ENCODE data around the gene BAZ2A. TPM values are rescaled to one million over a fixed set of nuclear protein-coding genes. Genes with fewer than 3 reads are reported as not detected.
A peak's percentile ranks its signal among the peaks of the same experiment; 100 is the strongest.

The BAZ2A gene
- total RNA-seq, 1 donor = 49.6 TPM

DNA sequence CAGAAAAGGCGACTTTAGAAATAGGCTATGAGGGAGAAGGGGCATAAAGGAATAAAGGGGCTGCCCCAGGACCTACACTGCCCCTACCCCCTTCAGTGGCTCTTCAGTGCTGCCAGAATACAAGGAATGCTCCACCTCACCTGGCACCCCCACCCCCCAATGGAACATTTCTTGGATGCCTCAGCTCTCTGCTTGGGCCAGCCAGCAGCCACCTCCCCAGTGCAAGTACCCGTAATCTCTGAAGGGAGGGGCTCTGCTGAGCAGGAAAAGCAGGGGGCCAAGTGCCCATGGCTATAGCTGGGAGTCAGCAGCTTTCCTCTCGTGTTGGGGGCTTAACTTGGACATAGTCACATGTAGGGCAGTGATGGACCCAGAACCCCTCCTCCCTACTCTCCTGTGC is 33.3 kb downstream of the BAZ2A start:
- no peaks in the 10 kb centered on the region for H3K27me3 ChIP-seq (ENCODE audit: insufficient read depth, low read length)
- no peak overlapping the region for H3K4me3 ChIP-seq (ENCODE audit: insufficient read depth, low read length)
- H3K4me1 ChIP-seq (ENCODE audit: insufficient read depth, low read length) = peaks cover 19% of the 10 kb centered on the region
- no peak for DNase-seq (ENCODE audit: insufficient read length, low spot score, missing footprints)
- peaks cover 70% of the 10 kb centered on the region for H3K36me3 ChIP-seq (ENCODE audit: insufficient read depth, low read length)
- H3K9me3 ChIP-seq (ENCODE audit: low read depth, low read length) = no peaks in the 10 kb centered on the region
- no peak overlapping the region for H3K27ac ChIP-seq (ENCODE audit: low read depth, low read length)
- no peaks in the 10 kb centered on the region for H3K79me2 ChIP-seq (ENCODE audit: insufficient read depth, low read length)
- H3K4me2 ChIP-seq (ENCODE audit: insufficient read depth, low read length) = no peak overlapping the region
- no peak overlapping the region for H2AFZ ChIP-seq (ENCODE audit: low read length)
- no peaks in the 10 kb centered on the region for H4K20me1 ChIP-seq (ENCODE audit: insufficient read depth, low read length)
- TF ChIP-seq, protein P1, sequence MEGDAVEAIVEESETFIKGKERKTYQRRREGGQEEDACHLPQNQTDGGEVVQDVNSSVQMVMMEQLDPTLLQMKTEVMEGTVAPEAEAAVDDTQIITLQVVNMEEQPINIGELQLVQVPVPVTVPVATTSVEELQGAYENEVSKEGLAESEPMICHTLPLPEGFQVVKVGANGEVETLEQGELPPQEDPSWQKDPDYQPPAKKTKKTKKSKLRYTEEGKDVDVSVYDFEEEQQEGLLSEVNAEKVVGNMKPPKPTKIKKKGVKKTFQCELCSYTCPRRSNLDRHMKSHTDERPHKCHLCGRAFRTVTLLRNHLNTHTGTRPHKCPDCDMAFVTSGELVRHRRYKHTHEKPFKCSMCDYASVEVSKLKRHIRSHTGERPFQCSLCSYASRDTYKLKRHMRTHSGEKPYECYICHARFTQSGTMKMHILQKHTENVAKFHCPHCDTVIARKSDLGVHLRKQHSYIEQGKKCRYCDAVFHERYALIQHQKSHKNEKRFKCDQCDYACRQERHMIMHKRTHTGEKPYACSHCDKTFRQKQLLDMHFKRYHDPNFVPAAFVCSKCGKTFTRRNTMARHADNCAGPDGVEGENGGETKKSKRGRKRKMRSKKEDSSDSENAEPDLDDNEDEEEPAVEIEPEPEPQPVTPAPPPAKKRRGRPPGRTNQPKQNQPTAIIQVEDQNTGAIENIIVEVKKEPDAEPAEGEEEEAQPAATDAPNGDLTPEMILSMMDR (IDR thresholded peaks at IDR 0.05; ENCODE audit: extremely low read depth, low read depth, low read length) = no peak

DNA sequence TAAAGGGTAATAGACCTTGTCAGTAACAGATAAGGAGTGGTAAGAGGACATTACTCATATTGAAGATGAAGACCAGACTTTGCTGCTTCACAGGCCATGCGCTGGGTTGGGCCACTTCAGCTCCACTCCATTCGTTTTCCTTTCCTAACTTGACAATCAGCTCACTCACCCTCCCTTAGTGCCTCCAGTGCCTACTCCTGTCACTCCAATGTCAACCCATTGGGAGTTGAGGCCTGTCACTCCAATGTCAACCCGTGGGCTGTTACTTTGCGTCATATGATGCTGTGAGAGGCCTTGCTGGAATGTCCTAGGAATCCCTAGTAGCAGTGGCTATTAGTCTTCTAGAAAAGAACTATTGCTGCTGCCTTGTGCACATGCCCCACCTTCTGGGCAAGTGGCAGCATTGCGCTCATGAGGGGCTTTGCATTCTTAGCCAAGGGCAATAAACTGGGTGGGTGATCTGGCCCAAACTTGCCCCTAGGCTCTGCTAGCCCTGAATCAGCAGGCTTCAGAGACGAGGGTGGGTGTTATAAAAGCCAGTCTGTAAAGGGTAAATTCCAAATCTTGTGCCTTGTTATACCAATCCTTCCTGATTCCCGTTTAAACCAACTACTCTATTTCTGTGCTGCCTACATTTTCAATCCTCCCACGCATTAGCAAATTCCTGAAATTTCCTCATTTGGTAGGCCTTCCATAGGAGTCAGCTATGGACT is 36.1 kb downstream of the BAZ2A start:
- peak; percentile 96 for DNase-seq (ENCODE audit: insufficient read length, low spot score, missing footprints)
- Histone ChIP-seq H3K27ac (ENCODE audit: low read depth, low read length) (peak overlapping the region; percentile 75), H3K79me2 (ENCODE audit: insufficient read depth, low read length) (no peaks in the 10 kb centered on the region), H3K36me3 (ENCODE audit: insufficient read depth, low read length) (peaks cover 54% of the 10 kb centered on the region), H3K4me2 (ENCODE audit: insufficient read depth, low read length) (peak overlapping the region; percentile 45), H3K4me3 (ENCODE audit: insufficient read depth, low read length) (no peak overlapping the region), H3K27me3 (ENCODE audit: insufficient read depth, low read length) (no peaks in the 10 kb centered on the region), H4K20me1 (ENCODE audit: insufficient read depth, low read length) (no peaks in the 10 kb centered on the region), H2AFZ (ENCODE audit: low read length) (no peak overlapping the region), H3K9me3 (ENCODE audit: low read depth, low read length) (no peaks in the 10 kb centered on the region), H3K4me1 (ENCODE audit: insufficient read depth, low read length) (peaks cover 19% of the 10 kb centered on the region)
- TF ChIP-seq, protein P1 (IDR thresholded peaks at IDR 0.05; ENCODE audit: extremely low read depth, low read depth, low read length) = peak; percentile 97

DNA sequence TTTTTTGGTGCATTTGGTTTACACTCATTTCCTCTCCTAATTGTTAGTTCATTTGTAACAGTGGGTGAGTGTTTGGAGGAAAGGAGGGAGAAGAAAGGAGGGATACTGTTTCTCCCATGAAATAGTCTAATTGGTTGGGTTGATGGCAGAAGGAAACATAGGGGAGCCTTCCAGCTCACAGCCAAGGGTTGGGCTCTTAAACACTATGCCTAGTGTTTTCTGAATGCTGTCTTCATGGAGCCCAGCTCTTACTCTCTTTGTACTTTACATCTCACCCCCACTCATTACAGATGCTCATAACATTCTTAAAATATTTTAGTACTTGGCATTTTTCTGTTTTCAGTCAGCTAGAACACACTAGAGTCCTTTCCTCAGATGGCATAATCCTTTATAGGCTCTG is 38.2 kb downstream of the BAZ2A start:
- H3K9me3 ChIP-seq (ENCODE audit: low read depth, low read length) = no peaks in the 10 kb centered on the region
- no peak overlapping the region for H3K4me2 ChIP-seq (ENCODE audit: insufficient read depth, low read length)
- H2AFZ ChIP-seq (ENCODE audit: low read length) = no peak overlapping the region
- H3K4me1 ChIP-seq (ENCODE audit: insufficient read depth, low read length) = peaks cover 19% of the 10 kb centered on the region
- H3K27me3 ChIP-seq (ENCODE audit: insufficient read depth, low read length) = no peaks in the 10 kb centered on the region
- no peak overlapping the region for H3K4me3 ChIP-seq (ENCODE audit: insufficient read depth, low read length)
- TF ChIP-seq, protein P1 (IDR thresholded peaks at IDR 0.05; ENCODE audit: extremely low read depth, low read depth, low read length) = no peak
- H4K20me1 ChIP-seq (ENCODE audit: insufficient read depth, low read length) = no peaks in the 10 kb centered on the region
- DNase-seq (ENCODE audit: insufficient read length, low spot score, missing footprints) = no peak
- H3K36me3 ChIP-seq (ENCODE audit: insufficient read depth, low read length) = peaks cover 54% of the 10 kb centered on the region
- H3K79me2 ChIP-seq (ENCODE audit: insufficient read depth, low read length) = no peaks in the 10 kb centered on the region
- no peak overlapping the region for H3K27ac ChIP-seq (ENCODE audit: low read depth, low read length)

DNA sequence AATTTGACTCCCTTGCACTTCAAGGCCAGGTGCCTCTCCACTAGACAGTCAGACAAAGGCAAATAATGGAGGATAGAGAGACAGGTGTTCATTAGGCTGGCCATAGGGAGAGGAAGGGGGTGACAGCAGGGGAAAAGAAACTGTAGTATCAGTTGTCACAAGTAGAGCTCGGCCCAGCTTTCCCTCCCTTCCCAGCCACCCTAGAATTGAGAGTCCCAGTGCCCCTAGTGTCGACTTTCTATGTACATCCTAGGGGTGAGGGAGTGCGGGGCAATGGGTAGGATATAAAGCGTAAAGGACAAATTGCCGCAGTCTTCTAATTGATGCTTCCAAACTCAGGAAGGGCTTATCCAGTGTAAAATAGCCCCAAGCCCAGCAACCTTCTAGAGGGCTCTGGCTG is 39.0 kb downstream of the BAZ2A start:
- no peak overlapping the region for H3K27ac ChIP-seq (ENCODE audit: low read depth, low read length)
- H3K27me3 ChIP-seq (ENCODE audit: insufficient read depth, low read length) = no peaks in the 10 kb centered on the region
- TF ChIP-seq, protein P1 (IDR thresholded peaks at IDR 0.05; ENCODE audit: extremely low read depth, low read depth, low read length) = no peak
- no peak for DNase-seq (ENCODE audit: insufficient read length, low spot score, missing footprints)
- H3K36me3 ChIP-seq (ENCODE audit: insufficient read depth, low read length) = peaks cover 49% of the 10 kb centered on the region
- H3K9me3 ChIP-seq (ENCODE audit: low read depth, low read length) = no peaks in the 10 kb centered on the region
- H3K4me3 ChIP-seq (ENCODE audit: insufficient read depth, low read length) = no peak overlapping the region
- H3K79me2 ChIP-seq (ENCODE audit: insufficient read depth, low read length) = no peaks in the 10 kb centered on the region
- H4K20me1 ChIP-seq (ENCODE audit: insufficient read depth, low read length) = no peaks in the 10 kb centered on the region
- H3K4me1 ChIP-seq (ENCODE audit: insufficient read depth, low read length) = peaks cover 19% of the 10 kb centered on the region
- H3K4me2 ChIP-seq (ENCODE audit: insufficient read depth, low read length) = no peak overlapping the region
- no peak overlapping the region for H2AFZ ChIP-seq (ENCODE audit: low read length)

Data from osteoblast (primary cell).